ENCODE data around the gene LRRC75A. TPM values are rescaled to one million over a fixed set of nuclear protein-coding genes. Genes with fewer than 3 reads are reported as not detected.

LRRC75A gene
- polyA plus RNA-seq, 1 donor (not counting 4 experiments of a cell fraction or from before 2014, with no cell fraction given), result not detected

GRCh38 chr17:16517477-16517876, 25.5 kb upstream of the LRRC75A start:
- Histone ChIP-seq H3K27me3 (ENCODE audit: control insufficient read depth, extremely low read depth, insufficient read depth, low read length) (peaks cover 31% of the 10 kb centered on the region), H3K27ac (ENCODE audit: control insufficient read depth, insufficient read depth, low read length) (no peak overlapping the region), H3K36me3 (ENCODE audit: control insufficient read depth in 2 of 2, extremely low read depth in 1 of 2, insufficient read depth in 2 of 2, low read length in 2 of 2) (no peaks in the 10 kb centered on the region), H3K79me2 (ENCODE audit: control insufficient read depth, insufficient read depth, low read length) (no peaks in the 10 kb centered on the region), H3K9me1 (ENCODE audit: control insufficient read depth, extremely low read depth, insufficient read depth, low read length) (no peaks in the 10 kb centered on the region), H4K20me1 (ENCODE audit: control insufficient read depth, extremely low read depth, insufficient read depth, low read length) (no peaks in the 10 kb centered on the region), H3K9me3 (ENCODE audit: control insufficient read depth, low read depth, low read length) (no peaks in the 10 kb centered on the region), H3K4me3 (ENCODE audit: control insufficient read depth in 2 of 3, extremely low read depth in 1 of 3, insufficient read depth in 2 of 3, low read depth in 1 of 3, low read length in 3 of 3) (no peak overlapping the region), H3K4me1 (ENCODE audit: control insufficient read depth, extremely low read depth, insufficient read depth, low read length) (peaks cover 8% of the 10 kb centered on the region), H2AFZ (ENCODE audit: control insufficient read depth, low read length) (no peak overlapping the region), H3K4me2 (ENCODE audit: control insufficient read depth, extremely low read depth, insufficient read depth, low read depth, low read length) (no peak overlapping the region), H3K9ac (ENCODE audit: control insufficient read depth, extremely low read depth, insufficient read depth, low read length) (no peak overlapping the region)
- DNase-seq (ENCODE audit: low read depth, low spot score) (no peak), FAIRE-seq (no peak)
- dilution Hi-C loops (cut with MboI; ENCODE audit: extremely low pct_ligation_motif_present, low sequenced_read_pairs), result no loop called here
- no peak for TF ChIP-seq CTCF (optimal IDR thresholded peaks at IDR 0.05 in 1 of 3, IDR thresholded peaks at IDR 0.05 in 1 of 3, conservative IDR thresholded peaks at IDR 0.05 in 1 of 3; ENCODE audit: extremely low read depth in 1 of 3, insufficient read depth in 2 of 3, low read length in 3 of 3)
- no peak for TF ChIP-seq EZH2 (IDR thresholded peaks at IDR 0.05; ENCODE audit: low read length)

GRCh38 chr17:16516594-16517051, 24.6 kb upstream of the LRRC75A start:
- Histone ChIP-seq H3K9ac (ENCODE audit: control insufficient read depth, extremely low read depth, insufficient read depth, low read length) (no peak overlapping the region), H4K20me1 (ENCODE audit: control insufficient read depth, extremely low read depth, insufficient read depth, low read length) (no peaks in the 10 kb centered on the region), H3K27ac (ENCODE audit: control insufficient read depth, insufficient read depth, low read length) (no peak overlapping the region), H3K9me1 (ENCODE audit: control insufficient read depth, extremely low read depth, insufficient read depth, low read length) (no peaks in the 10 kb centered on the region), H3K4me2 (ENCODE audit: control insufficient read depth, extremely low read depth, insufficient read depth, low read depth, low read length) (peak overlapping the region; percentile 63), H3K4me3 (ENCODE audit: control insufficient read depth in 2 of 3, extremely low read depth in 1 of 3, insufficient read depth in 2 of 3, low read depth in 1 of 3, low read length in 3 of 3) (peak overlapping the region in 2 of 3 experiments; percentile 9 to 15), H2AFZ (ENCODE audit: control insufficient read depth, low read length) (no peak overlapping the region), H3K9me3 (ENCODE audit: control insufficient read depth, low read depth, low read length) (no peaks in the 10 kb centered on the region), H3K4me1 (ENCODE audit: control insufficient read depth, extremely low read depth, insufficient read depth, low read length) (peaks cover 8% of the 10 kb centered on the region), H3K36me3 (ENCODE audit: control insufficient read depth in 2 of 2, extremely low read depth in 1 of 2, insufficient read depth in 2 of 2, low read length in 2 of 2) (no peaks in the 10 kb centered on the region), H3K79me2 (ENCODE audit: control insufficient read depth, insufficient read depth, low read length) (no peaks in the 10 kb centered on the region), H3K27me3 (ENCODE audit: control insufficient read depth, extremely low read depth, insufficient read depth, low read length) (peaks cover 35% of the 10 kb centered on the region)
- dilution Hi-C loops (cut with MboI; ENCODE audit: extremely low pct_ligation_motif_present, low sequenced_read_pairs), result no loop called here
- peak; percentile 23 for TF ChIP-seq EZH2 (IDR thresholded peaks at IDR 0.05; ENCODE audit: low read length)
- TF ChIP-seq CTCF (optimal IDR thresholded peaks at IDR 0.05 in 1 of 3, IDR thresholded peaks at IDR 0.05 in 1 of 3, conservative IDR thresholded peaks at IDR 0.05 in 1 of 3; ENCODE audit: extremely low read depth in 1 of 3, insufficient read depth in 2 of 3, low read length in 3 of 3), result no peak
- FAIRE-seq, result peak; percentile 9
- DNase-seq (ENCODE audit: low read depth, low spot score), result no peak

All from keratinocyte (primary cell).